ENCODE results near the gene CDAN1.
"Not testable (repeated sequence)": the region's sequence is repeated elsewhere in the genome, so short reads cannot be mapped to it uniquely, and the experiment has no call there.

The CDAN1 gene, protein sequence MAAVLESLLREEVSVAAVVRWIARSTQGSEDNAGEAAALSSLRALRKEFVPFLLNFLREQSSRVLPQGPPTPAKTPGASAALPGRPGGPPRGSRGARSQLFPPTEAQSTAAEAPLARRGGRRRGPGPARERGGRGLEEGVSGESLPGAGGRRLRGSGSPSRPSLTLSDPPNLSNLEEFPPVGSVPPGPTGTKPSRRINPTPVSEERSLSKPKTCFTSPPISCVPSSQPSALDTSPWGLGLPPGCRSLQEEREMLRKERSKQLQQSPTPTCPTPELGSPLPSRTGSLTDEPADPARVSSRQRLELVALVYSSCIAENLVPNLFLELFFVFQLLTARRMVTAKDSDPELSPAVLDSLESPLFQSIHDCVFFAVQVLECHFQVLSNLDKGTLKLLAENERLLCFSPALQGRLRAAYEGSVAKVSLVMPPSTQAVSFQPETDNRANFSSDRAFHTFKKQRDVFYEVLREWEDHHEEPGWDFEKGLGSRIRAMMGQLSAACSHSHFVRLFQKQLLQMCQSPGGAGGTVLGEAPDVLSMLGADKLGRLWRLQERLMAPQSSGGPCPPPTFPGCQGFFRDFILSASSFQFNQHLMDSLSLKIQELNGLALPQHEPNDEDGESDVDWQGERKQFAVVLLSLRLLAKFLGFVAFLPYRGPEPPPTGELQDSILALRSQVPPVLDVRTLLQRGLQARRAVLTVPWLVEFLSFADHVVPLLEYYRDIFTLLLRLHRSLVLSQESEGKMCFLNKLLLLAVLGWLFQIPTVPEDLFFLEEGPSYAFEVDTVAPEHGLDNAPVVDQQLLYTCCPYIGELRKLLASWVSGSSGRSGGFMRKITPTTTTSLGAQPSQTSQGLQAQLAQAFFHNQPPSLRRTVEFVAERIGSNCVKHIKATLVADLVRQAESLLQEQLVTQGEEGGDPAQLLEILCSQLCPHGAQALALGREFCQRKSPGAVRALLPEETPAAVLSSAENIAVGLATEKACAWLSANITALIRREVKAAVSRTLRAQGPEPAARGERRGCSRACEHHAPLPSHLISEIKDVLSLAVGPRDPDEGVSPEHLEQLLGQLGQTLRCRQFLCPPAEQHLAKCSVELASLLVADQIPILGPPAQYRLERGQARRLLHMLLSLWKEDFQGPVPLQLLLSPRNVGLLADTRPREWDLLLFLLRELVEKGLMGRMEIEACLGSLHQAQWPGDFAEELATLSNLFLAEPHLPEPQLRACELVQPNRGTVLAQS

DNA sequence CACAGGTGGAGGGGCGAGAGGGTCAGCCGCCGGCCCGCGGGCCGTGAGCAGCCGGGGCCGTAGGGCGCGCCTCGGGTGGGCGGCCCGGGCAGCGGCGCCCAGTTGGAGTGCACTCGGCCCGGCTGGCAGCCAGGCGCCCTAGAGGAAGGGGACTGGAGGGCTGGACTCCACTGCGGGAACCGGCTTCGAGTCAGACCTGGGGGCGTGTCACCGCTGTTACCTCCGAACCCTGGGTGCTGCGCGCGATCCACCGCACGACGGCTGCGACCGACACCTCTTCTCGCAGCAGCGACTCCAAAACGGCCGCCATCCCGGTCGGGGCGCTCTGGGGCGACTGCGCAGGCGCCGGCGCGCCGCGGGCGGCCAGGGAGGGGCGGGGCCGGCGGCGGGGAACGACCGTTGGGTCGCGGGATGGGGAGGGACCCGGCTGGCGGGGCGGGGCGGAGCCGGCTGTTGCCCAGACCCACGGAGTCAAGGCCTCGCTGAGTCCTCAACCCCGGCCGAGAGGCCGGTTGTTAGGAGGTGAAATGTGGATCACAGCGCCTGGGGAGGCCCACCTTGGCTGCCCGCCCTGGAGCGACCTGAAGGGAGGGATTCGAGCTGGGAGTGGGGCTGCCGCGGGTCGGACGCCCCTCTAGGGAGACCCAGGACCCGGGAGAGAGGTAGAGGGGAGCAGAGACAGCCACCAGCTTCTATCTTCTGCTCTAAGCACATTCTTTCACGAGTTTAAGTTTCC is at the start of gene CDAN1:
Gene CDAN1, minus strand, starts transcription at position 336 of the 736 bp plus-strand sequence. Its CDS starts 26 bp downstream, at position 310.
- peaks cover 5% of the 10 kb centered on the region for H3K36me3 Mint-ChIP-seq
- H3K9me3 Mint-ChIP-seq = no peaks in the 10 kb centered on the region
- no peaks in the 10 kb centered on the region for H3K27me3 Mint-ChIP-seq
- peak within 1 kb of the TSS; percentile 76 for H3K27ac Mint-ChIP-seq
- peak; percentile 97 for ATAC-seq
- peak within 1 kb of the TSS; percentile 82 for H3K4me3 Mint-ChIP-seq
- H3K4me1 Mint-ChIP-seq = peaks cover 26% of the 10 kb centered on the region

DNA sequence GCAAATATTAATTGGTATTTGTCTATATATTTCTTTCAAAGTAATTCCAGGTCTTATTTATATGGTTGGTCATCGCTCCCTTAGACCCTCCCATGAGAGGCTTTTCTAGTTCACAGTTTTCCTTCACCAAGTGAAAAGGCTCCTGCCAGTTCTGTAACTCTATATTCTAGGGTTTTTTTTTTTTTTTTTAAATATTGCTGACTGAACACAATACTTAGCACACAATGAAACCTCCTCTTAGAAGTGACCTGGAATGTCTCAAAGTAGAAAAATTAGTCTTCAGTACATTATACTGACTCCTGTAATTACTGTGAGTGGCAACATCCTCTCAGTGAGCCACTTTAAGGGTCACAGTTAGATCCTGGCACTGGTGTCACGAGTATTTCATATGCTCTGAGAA is 48.6 kb upstream of the CDAN1 start:
- Mint-ChIP-seq H3K4me1 (no peaks in the 10 kb centered on the region), H3K27me3 (no peaks in the 10 kb centered on the region), H3K36me3 (peaks cover 39% of the 10 kb centered on the region), H3K9me3 (no peaks in the 10 kb centered on the region), H3K27ac (no peak overlapping the region), H3K4me3 (no peak overlapping the region)
- no peak for ATAC-seq

DNA sequence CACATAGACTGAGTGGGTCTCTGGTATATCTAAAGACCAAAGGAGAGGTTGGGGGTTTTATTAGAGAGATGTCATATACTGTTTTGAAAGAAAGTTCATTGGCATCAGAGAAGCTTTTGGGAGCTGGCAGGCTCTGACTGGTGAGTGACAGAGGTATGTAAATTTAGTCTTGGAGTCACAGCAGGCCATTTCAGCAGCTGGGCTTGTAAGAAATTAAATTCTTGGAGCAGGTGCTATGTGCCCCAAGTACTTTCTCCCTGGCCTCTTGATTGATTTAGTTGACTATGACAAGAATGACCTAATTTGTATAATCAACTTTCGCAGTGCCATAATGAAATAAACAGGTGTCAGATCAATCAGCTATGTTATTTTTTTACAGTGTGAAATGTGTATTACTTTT is 47.8 kb upstream of the CDAN1 start:
- Mint-ChIP-seq H3K4me1 (no peaks in the 10 kb centered on the region), H3K9me3 (no peaks in the 10 kb centered on the region), H3K27me3 (no peaks in the 10 kb centered on the region), H3K27ac (no peak overlapping the region), H3K4me3 (no peak overlapping the region), H3K36me3 (peaks cover 44% of the 10 kb centered on the region)
- no peak for ATAC-seq

- Mint-ChIP-seq H3K4me3 (no peak overlapping the region), H3K27me3 (no peaks in the 10 kb centered on the region), H3K4me1 (no peaks in the 10 kb centered on the region), H3K36me3 (peaks cover 39% of the 10 kb centered on the region), H3K27ac (no peak overlapping the region), H3K9me3 (no peaks in the 10 kb centered on the region)
- no peak for ATAC-seq
These were observed 45.8 kb upstream of the CDAN1 start for GRCh38 chr15:42782716-42783115.

- no peak overlapping the region for H3K4me3 Mint-ChIP-seq
- H3K27ac Mint-ChIP-seq = no peak overlapping the region
- H3K9me3 Mint-ChIP-seq = no peaks in the 10 kb centered on the region
- peaks cover 55% of the 10 kb centered on the region for H3K36me3 Mint-ChIP-seq
- ATAC-seq = no peak
- H3K4me1 Mint-ChIP-seq = no peaks in the 10 kb centered on the region
- H3K27me3 Mint-ChIP-seq = no peaks in the 10 kb centered on the region
These were observed 38.5 kb upstream of the CDAN1 start for GRCh38 chr15:42775416-42775815.

DNA sequence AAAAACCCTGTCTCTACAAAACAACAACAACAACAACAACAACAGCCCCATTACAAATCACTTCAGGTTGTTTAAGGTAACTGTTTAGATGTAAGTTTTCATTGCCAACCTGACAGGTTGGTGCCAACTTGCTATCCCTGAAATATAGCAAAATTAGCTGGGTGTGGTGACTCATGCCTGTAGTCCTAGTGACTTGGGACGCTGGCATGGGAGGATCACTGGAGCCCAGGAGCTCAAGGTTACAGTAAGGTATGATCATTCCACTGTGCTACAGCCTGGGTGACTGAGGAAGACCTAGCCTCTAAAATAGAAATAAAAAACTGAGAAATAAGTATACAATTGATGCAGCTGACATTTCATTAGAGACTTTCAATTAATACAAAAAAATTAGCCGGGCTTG is 36.0 kb upstream of the CDAN1 start:
- no peak overlapping the region for H3K27ac Mint-ChIP-seq
- no peaks in the 10 kb centered on the region for H3K27me3 Mint-ChIP-seq
- H3K4me3 Mint-ChIP-seq = no peak overlapping the region
- no peaks in the 10 kb centered on the region for H3K9me3 Mint-ChIP-seq
- H3K36me3 Mint-ChIP-seq = peaks cover 75% of the 10 kb centered on the region
- ATAC-seq = no peak
- peaks cover 6% of the 10 kb centered on the region for H3K4me1 Mint-ChIP-seq

DNA sequence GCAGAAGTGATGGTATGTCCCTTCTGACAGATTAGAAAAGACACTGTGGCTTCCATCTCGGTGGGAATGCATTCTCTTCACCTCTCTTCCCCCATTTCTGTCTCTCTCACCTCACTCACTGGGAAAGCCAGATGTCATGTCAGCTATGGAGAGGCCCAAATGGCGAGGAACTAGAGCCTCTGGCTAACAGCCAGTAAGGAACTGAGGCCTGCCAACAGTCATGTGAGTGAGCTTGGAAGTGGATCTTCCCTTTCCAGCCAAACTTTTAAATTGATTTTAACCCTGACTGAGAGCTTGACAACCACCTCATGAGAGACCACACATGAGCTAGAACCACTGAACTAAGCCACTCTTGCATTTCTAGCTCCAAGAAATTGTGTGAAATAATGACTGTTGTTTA is 35.2 kb upstream of the CDAN1 start:
- ATAC-seq = no peak
- Mint-ChIP-seq H3K27me3 (no peaks in the 10 kb centered on the region), H3K4me3 (no peak overlapping the region), H3K4me1 (peaks cover 8% of the 10 kb centered on the region), H3K9me3 (peaks cover 2% of the 10 kb centered on the region), H3K36me3 (peaks cover 75% of the 10 kb centered on the region), H3K27ac (no peak overlapping the region)

DNA sequence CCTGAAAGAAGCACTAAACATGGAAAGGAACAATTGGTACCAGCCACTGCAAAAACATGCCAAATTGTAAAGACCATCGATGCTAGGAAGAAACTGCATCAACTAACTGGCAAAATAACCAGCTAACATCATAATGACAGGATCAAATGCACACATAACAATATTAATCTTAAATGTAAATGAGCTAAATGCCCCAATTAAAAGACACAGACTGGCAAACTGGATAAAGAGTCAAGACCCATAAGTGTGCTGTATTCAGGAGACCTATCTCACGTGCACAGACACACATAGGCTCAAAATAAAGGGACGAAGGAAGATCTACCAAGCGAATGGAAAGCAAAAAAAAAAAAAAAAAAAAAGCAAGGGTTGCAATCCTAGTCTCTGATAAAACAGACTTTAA is 29.2 kb upstream of the CDAN1 start:
- not testable (repeated sequence) for H3K4me3 Mint-ChIP-seq, H3K4me1 Mint-ChIP-seq, H3K27me3 Mint-ChIP-seq, ATAC-seq, H3K27ac Mint-ChIP-seq
- peaks cover 95% of the 10 kb centered on the region for H3K36me3 Mint-ChIP-seq
- peaks cover 30% of the 10 kb centered on the region for H3K9me3 Mint-ChIP-seq

GRCh38 chr15:42764154-42764731 is 27.3 kb upstream of the CDAN1 start:
- not testable (repeated sequence) for ATAC-seq, H3K27ac Mint-ChIP-seq, H3K4me1 Mint-ChIP-seq, H3K4me3 Mint-ChIP-seq, H3K27me3 Mint-ChIP-seq
- H3K36me3 Mint-ChIP-seq = peaks cover 91% of the 10 kb centered on the region
- peaks cover 41% of the 10 kb centered on the region for H3K9me3 Mint-ChIP-seq

DNA sequence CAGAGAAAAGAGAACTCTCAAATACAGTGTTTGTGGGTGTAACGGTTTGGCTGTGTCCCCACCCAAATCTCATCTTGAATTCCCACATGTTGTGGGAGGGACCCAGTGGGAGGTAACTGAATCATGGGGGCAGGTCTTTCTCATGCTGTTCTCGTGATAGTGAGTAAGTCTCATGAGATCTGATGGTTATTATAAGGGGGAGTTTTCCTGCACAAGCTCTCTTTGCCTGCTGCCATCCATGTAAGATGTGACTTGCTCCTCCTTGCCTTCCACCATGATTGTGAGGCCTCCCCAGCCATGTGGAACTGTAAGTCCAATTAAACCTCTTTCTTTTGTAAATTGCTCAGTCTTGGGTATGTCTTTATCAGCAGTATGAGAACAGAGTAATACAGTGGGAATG is 24.9 kb upstream of the CDAN1 start:
- not testable (repeated sequence) for H3K27me3 Mint-ChIP-seq, H3K27ac Mint-ChIP-seq, H3K4me1 Mint-ChIP-seq, ATAC-seq, H3K4me3 Mint-ChIP-seq
- Mint-ChIP-seq H3K9me3 (peaks cover 37% of the 10 kb centered on the region), H3K36me3 (peaks cover 68% of the 10 kb centered on the region)

- H3K9me3 Mint-ChIP-seq = peaks cover 32% of the 10 kb centered on the region
- no peak overlapping the region for H3K4me3 Mint-ChIP-seq
- H3K4me1 Mint-ChIP-seq = no peaks in the 10 kb centered on the region
- no peak for ATAC-seq
- no peaks in the 10 kb centered on the region for H3K27me3 Mint-ChIP-seq
- peaks cover 57% of the 10 kb centered on the region for H3K36me3 Mint-ChIP-seq
- no peak overlapping the region for H3K27ac Mint-ChIP-seq
These were observed 23.8 kb upstream of the CDAN1 start for GRCh38 chr15:42760759-42761158.

DNA sequence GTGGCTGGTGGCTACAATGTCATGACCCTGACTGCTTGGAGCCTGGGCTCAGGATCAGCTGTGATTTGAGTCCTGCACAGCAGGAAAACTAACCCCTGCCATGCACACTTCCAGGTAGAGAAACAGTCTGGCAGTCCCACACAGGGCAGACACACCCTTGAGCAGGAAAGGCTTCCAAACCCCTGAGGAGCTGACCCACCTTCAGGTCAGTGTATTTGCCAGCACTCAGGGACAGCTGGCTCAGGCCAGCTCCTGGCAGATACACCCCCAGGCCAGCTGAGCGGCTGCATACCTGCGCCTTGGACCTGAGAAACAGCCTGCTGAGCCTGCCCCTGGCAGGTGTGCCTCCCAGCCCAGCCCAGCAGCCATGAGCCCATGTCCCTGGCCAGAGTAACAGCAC is 22.2 kb upstream of the CDAN1 start:
- H3K27me3 Mint-ChIP-seq = no peaks in the 10 kb centered on the region
- H3K4me1 Mint-ChIP-seq = no peaks in the 10 kb centered on the region
- H3K4me3 Mint-ChIP-seq = no peak overlapping the region
- no peak for ATAC-seq
- H3K36me3 Mint-ChIP-seq = peaks cover 41% of the 10 kb centered on the region
- peaks cover 24% of the 10 kb centered on the region for H3K9me3 Mint-ChIP-seq
- H3K27ac Mint-ChIP-seq = no peak overlapping the region

DNA sequence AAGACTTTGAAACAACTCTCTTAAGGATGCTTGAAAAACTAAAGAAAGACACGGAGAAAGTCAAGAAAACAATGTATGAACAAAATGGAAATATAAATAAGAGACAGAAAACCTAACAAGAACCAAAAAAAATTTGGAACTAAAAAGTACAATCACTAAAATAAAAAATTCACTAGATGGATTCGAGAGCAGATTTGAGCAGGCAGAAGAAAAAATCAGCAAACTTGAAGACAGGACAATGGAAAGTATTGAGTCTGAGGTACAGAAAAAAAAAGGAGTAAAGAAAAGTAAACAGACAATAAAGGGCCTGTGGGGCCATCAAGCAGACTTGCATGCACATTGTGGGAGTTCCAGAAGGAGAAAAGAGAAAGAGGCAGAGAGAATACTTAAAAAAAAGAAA is 13.4 kb upstream of the CDAN1 start:
- Mint-ChIP-seq H3K36me3 (peaks cover 59% of the 10 kb centered on the region), H3K9me3 (peaks cover 9% of the 10 kb centered on the region), H3K27ac (no peak overlapping the region), H3K27me3 (no peaks in the 10 kb centered on the region), H3K4me1 (no peaks in the 10 kb centered on the region), H3K4me3 (no peak overlapping the region)
- ATAC-seq = no peak

- Mint-ChIP-seq H3K9me3 (peaks cover 9% of the 10 kb centered on the region), H3K4me1 (no peaks in the 10 kb centered on the region), H3K4me3 (no peak overlapping the region), H3K27ac (no peak overlapping the region), H3K27me3 (no peaks in the 10 kb centered on the region), H3K36me3 (peaks cover 64% of the 10 kb centered on the region)
- ATAC-seq = no peak
These were observed 12.3 kb upstream of the CDAN1 start for GRCh38 chr15:42749266-42749665.

Measured in stimulated activated memory B cell treated with anti-CD40 and anti-IgM and Interleukin-4, amounts not matched to agents 10 μg/mL and 1 μg/mL and 100 μg/mL, for 72 hours (primary cell).